GM10847 (cell line): ENCODE results near the gene FAM53C.

ENCODE experiments used
- POLR2A ChIP-seq: IDR thresholded peaks from 2 replicates; pipeline ENCODE4 v1.6.1; 2011; ENCODE audit not compliant: insufficient read length; ENCODE audit errors: extremely low read depth

The FAM53C gene

GRCh38 chr5:138344887-138345622 lies 7.0 kb downstream of the FAM53C start:
- TF ChIP-seq POLR2A = no peak

GRCh38 chr5:138346889-138347288 lies 8.8 kb downstream of the FAM53C start:
- TF ChIP-seq POLR2A = no peak

GRCh38 chr5:138349852-138350562 lies 11.9 kb downstream of the FAM53C start:
- no peak for TF ChIP-seq POLR2A

- no peak for TF ChIP-seq POLR2A
Measured at GRCh38 chr5:138350563-138350890, 12.5 kb downstream of the FAM53C start.

GRCh38 chr5:138351056-138351455 lies 13.0 kb downstream of the FAM53C start:
- TF ChIP-seq POLR2A = no peak

GRCh38 chr5:138351517-138351916 lies 13.5 kb downstream of the FAM53C start:
- TF ChIP-seq POLR2A = no peak

- TF ChIP-seq POLR2A = no peak
Measured at GRCh38 chr5:138352071-138352721, 14.1 kb downstream of the FAM53C start, which contains the start of gene KDM3B. KDM3B (plus strand) TSS chr5:138352685; CDS start chr5:138352796, 111 bp downstream.

- no peak for TF ChIP-seq POLR2A
Measured at GRCh38 chr5:138352722-138353559, 14.9 kb downstream of the FAM53C start.

- TF ChIP-seq POLR2A = no peak
Measured at GRCh38 chr5:138353560-138354080, 15.6 kb downstream of the FAM53C start.

GRCh38 chr5:138354387-138354786 lies 16.3 kb downstream of the FAM53C start:
- no peak for TF ChIP-seq POLR2A

GRCh38 chr5:138354926-138355378 lies 16.9 kb downstream of the FAM53C start:
- no peak for TF ChIP-seq POLR2A

GRCh38 chr5:138359621-138360020 lies 21.6 kb downstream of the FAM53C start:
- no peak for TF ChIP-seq POLR2A

- no peak for TF ChIP-seq POLR2A
Measured at GRCh38 chr5:138360941-138361452, 22.9 kb downstream of the FAM53C start.

GRCh38 chr5:138364576-138364975 lies 26.5 kb downstream of the FAM53C start:
- no peak for TF ChIP-seq POLR2A
